OCI-LY3 (cell line): ENCODE data around the gene MAP3K4.

Source experiments
- CTCF ChIP-seq: fragments of 200-600, 300-600 bp; sonication (generic); IDR thresholded peaks from 2 replicates; pipeline ENCODE4 v1.5.1; 2014; ENCODE audit warnings: antibody characterized with exemption, low read length, low read depth
- EZH2phosphoT487 ChIP-seq: fragments of 200-600 bp; shearing (Covaris generic); IDR thresholded peaks from 2 replicates; pipeline ENCODE4 v1.6.1; 2018; ENCODE audit warnings: antibody characterized with exemption, mixed run types, low read depth

GRCh38 chr6:160962835-160963623 lies 28.5 kb upstream of the MAP3K4 start:
- TF ChIP-seq CTCF (no peak), EZH2phosphoT487 (no peak)
